HPDE6-E6E7 (cell line): Measurements from ENCODE around the gene TIAM2.
A peak's percentile ranks its signal among the peaks of the same experiment; 100 is the strongest.
"Not testable (repeated sequence)": the region's sequence is repeated elsewhere in the genome, so short reads cannot be mapped to it uniquely, and the experiment has no call there.

Experiments
- DNase-seq: peaks from one replicate; pipeline ENCODE4 v3.0.0; 2011; ENCODE audit warnings: missing footprints; ENCODE audit errors: extremely low spot score

The TIAM2 gene

DNA sequence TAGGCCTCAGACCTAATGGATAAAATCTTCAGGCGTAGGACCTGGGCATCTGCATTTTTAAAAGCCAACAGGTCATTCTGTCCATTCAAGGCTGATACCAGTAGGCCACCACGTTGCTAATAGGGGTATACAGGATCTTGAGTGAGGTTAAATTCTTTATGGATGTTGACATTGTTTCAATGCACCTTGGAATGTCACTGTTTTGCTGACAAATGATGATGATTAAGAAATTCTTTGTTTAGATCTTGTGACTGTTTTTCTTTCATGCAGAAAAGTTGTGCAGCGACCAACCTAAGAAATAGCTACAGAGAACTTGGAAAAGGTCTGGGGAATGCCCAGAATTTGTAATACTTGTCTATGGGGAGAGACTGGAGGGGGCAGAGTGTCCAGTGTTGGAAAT lies 167.6 kb downstream of the TIAM2 start:
- DNase-seq: no peak

DNA sequence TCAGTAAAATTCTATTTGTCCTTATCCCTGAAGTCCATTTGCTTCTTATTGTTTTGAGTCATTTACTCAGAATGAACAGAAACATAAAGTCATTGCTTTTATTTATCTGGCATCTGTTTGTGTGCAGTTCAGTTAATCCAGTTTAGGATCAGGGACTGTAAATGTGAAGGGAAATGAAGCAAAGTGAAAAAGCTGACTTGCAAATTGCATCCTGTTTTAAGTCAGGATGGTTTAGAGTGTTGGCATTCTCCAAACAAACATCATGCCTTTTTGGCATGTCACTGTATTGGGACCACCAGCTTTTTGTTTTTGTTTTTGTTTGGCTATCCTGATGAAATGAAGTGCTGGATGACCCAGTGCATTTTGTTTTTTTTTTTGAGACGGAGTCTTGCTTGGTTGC lies 168.5 kb downstream of the TIAM2 start:
- no peak for DNase-seq

DNA sequence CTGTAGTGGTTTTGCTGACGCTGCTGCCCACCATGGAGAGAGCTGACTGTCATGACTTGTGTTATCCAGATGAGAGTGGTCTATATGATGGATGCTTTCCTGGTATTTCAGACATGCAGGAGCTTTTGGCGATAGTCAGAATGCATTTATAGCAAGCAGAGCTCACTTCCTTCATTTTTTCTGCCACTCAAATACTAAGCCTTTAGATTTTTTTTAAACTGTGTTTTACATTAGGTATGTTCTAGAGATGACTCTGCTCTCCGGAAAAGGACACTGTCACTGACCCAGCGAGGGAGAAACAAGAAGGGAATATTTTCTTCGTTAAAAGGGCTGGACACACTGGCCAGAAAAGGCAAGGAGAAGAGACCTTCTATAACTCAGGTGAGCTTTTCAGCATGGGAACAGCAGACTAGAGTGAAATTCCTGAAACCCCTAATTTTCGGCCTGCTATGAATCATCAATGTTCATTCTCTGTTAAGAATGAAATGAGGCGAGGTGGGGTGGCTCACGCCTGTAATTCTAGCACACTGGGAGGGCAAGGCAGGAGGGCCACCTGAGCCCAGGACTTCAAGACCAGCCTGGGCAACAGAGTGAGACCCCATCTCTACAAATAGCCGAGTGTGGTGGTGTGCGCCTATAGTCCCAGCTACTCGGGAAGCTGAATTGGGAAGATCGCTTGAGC lies 170.1 kb downstream of the TIAM2 start:
- DNase-seq: no peak

DNA sequence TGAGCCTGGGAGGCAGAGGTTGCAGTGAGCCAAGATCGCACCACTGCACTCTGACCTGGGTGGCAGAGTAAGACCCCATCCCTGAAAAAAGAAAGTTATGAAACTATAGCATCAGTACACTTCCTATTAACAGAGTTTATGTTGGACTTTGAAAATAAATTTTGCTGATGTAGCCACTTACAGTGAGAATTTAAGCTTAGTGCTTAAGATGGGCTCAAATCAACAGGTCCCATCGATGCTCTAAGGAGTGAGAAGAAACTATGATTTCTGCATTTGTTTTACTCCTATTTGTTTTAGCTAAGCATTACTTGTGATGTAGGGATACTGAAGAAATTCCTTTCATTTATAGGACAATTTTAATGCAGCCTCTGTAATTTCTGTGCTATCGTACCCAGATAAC lies 175.4 kb downstream of the TIAM2 start:
- DNase-seq: no peak

DNA sequence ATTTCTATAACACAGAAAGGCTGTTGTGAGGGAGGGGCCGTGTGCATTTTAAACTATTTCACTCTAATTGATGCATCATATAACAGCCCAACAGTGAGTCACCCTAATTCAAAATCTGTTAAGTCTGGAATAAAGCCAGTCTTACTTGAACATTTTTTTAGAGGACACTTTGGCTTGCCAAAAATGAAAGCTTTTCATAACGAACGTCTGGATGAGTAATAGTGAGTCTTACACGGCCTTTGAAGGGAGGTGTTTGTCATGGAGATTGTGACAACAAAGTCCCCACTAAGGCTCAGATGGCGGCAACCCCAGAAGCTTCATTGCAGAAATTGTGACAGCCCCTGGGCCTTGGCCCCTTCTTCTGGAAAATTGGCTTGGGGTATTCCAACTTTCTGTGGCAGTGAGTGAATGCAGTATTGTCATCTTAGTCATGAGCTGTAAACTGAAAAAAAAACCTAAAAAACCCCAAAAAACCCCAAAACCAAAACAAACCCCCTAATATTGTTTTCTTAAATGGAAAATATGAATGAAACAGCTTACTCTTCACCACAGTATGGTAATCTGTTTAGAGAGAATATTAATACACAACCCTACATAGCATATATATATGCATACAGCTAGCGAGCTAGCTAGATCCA lies 176.1 kb downstream of the TIAM2 start:
- DNase-seq: peak; percentile 52

DNA sequence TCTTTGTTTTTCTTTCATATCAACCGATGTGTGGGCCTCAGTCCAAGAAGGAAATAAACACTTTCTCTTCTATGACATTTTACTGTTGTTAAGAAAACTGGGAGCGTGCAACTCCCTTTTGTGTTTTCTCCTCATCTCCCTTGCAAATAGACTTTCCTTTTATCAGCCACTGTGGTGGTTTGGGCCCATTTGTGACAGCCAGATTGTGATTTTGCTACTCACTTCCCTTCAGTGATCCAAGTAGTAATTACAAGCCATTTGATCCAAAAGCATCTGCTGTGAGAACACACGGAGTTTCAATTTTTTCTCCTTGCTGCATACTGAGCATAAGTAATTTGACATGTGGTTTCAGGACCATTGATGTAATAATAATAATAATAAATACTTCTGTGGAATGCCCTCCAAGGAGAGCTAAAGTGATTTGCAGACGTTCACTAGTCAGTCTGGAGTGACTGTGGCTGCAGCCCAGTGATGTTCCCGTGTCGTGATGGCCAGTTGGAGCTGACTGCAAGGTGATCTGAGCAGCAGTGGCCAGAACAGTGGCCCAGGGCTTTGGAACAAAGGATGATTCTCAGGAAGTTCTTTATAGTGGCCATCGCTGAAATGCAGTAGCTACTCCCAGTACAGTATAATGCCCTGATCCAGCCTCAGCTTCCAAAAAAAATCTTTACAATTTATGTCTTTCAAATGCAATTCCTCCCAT lies 176.8 kb downstream of the TIAM2 start:
- DNase-seq: no peak

DNA sequence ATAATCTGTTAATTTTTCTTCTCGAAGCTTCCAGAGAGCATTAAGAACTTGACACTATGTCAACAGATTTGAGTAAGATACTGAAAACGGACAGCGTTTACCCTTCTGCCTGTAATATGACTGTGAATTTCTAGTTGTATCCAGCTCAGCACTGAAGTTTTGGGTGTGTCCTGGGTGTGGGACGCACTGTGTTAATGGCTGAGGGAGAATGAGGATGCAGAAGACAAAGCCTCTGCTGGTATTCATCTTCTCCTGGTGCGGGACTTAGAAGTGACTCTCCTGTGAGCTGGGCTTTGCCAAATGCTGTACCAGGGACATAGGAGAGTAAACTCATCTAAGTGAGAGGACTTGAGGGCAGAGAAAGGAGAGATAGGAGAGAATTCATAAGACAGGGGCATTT lies 178.4 kb downstream of the TIAM2 start:
- DNase-seq: no peak

DNA sequence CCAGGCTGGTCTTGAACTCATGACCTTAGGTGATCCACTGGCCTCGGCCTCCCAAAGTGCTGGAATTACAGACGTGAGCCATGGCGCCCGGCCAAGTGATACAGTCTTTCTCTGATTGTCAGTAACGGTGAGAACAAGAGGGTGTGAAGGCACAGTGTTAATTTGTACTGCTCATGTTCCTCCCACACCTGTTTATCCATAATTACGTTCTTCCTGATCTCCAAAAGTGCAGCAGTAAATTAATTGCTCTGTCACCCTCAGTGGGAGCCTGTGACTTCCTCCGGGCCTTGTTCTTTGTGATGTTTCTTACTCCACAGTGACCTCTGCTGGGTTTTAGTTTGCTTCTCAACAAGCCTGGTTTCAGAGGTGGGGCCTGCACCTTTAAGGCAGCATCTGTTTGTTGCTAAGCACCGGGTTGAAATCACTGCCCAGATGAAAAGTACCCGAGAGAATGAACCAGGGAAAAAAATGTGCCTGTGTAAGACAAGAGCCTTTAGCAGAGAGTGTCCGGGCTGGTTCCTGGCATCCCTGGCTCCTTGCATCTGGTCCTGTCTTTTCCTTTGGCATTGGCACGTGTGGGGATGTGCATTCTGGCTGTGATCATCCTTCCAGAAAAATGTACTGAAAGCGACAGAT lies 179.6 kb downstream of the TIAM2 start:
- DNase-seq: peak; percentile 65

DNA sequence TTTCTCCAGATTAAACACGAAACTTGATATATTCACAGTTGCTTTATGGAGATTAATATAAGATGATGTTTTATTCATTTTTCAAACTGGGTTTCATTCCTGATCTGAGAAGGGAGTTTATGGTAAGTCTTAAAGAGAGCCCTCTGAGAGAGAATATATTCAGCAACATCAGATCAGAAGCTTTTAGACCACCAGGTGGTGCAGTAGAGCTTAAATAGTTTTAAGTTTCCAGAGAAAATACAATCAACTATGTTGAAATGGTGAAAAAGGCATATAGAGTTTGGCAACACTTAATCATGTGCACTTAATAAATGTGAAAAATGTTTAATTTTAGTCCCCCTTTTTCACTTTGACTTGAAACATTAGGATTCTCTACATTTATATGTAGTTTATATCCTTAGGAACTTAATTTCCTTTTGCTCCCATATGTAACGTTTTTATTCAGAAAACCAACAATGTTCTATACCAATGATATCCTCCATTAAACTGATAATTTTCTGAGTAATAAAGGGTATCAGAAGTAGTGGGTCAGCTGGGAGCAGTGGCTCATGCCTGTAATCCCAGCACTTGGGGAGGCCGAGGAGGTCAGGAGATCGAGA lies 182.3 kb downstream of the TIAM2 start:
- no peak for DNase-seq

DNA sequence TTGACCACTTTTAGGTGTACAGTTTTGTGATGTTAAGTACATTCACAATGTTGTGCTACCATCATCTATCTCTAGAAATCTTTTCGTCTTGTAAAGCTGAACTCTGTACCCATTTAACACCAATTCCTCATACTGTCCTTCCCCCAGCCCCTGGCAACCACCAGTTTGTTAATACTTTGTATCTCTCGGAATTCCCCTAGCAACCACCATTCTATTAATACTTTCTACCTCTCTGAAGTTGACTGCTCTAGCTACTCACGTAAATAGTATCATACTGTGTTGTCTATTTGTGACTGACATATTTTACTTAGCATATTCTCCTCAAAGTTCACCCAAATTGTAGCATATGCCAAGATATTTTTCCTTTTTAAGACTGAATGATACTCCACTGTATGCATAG lies 186.4 kb downstream of the TIAM2 start:
- DNase-seq: no peak

DNA sequence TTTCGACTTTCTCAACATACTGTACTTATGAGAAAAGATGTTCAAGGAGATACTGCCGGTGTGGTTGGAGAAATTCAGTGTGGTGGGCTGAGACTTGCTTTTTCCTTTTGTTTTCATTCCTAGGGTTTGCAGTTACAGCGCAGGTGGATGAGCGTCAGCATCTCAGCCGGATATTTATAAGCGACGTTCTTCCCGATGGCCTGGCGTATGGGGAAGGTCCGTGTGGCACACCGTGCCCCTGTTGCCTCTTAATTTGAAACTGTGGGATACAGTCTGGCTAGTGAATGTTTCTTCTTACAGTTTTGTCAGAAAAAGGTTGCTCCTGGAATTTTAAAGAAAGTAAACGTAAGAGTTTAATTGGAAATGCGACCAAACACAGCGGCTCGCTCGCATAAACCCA lies 187.0 kb downstream of the TIAM2 start:
- no peak for DNase-seq

DNA sequence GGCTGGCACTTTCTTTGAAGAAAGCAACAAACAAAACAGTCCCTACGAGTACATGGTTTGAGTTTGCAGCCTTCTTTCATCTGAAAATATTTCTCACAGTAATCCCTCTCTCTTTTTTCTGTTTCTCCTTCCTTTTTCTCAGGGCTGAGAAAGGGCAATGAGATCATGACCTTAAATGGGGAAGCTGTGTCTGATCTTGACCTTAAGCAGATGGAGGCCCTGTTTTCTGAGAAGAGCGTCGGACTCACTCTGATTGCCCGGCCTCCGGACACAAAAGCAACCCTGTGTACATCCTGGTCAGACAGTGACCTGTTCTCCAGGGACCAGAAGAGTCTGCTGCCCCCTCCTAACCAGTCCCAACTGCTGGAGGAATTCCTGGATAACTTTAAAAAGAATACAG lies 188.0 kb downstream of the TIAM2 start:
- DNase-seq: no peak

DNA sequence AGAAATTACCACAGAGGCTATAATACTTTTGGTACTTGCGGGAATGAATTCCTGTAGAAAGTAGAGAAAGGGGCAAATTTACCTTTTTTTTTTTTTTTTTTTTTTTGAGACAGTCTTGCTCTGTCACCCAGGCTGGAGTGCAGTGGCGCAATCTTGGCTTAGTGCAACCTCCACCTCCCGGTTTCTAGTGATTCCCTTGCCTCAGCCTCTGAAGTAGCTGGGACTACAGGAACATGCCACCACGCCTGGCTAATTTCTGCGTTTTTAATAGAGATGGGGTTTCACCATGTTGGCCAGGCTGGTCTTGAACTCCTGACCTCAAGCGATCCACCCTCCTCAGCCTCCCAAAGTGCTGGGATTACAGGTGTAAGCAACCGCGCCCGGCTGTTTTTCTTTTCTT lies 189.9 kb downstream of the TIAM2 start:
- not testable (repeated sequence) for DNase-seq

DNA sequence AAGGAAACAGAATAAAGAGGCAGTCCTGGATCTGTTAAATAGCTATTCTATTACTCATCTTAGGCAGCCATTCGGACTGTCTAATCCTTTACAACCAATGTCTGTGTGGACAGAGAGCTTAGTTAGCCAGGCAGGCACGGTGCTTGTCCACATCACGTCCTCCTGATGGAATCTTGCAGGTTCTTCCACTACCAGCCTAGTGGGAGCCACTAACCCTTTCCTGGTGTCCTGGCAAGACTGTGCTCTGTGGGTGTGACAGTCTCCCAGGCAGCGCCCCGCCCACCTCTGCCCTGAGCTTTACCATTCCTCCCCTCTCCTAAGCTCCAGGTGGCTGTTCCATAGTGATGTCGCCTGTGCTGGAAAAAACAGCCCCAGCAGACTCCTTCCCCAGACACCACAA lies 190.4 kb downstream of the TIAM2 start:
- peak; percentile 43 for DNase-seq

DNA sequence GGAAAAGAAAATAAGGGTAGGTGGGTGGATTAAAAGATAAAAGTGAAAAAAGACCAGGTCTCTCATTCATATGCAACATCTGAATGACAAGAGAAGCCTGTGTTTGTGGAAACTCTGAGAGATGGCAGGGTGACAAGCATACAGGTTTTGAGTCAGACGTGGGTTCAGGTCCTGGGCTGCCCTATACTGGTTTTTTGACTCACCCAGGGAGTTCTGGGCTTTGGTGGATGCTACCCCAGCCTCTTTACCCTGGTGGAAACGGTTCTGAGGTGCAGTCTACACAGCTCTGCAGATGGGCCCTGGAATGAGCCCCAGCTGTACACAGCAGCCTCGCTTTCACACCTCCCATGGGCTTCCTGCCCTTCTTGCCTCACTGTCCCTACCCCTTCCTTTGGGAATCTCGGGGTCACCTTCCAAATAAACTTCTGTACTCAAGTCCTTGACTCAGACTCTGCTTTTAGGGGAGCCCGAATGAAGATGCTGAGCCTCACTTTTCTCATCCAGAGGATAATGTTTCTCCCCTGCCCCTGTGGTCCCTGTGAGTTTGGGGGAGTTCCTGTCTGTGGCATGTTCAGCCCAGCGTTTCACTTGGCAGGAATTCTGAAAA lies 191.0 kb downstream of the TIAM2 start:
- no peak for DNase-seq

DNA sequence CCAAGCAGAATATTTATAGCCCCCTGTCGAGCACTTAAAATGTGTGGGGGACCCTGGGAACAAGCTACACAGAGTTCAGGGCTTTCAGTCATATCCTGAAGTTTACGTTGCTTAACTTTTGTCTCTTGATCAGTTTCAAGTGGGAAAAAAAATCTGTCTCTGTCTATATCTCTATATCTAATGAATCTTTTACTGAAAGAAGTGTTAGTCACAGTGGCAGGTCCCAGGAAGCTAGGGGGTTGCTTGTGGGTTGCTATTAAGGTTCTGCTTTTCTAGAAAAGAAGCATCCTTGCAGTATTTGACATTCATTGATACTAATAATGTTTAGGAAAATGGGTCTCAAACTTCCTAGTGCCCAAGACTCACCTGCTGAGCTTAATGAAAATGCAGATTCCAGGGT lies 192.0 kb downstream of the TIAM2 start:
- DNase-seq: no peak

DNA sequence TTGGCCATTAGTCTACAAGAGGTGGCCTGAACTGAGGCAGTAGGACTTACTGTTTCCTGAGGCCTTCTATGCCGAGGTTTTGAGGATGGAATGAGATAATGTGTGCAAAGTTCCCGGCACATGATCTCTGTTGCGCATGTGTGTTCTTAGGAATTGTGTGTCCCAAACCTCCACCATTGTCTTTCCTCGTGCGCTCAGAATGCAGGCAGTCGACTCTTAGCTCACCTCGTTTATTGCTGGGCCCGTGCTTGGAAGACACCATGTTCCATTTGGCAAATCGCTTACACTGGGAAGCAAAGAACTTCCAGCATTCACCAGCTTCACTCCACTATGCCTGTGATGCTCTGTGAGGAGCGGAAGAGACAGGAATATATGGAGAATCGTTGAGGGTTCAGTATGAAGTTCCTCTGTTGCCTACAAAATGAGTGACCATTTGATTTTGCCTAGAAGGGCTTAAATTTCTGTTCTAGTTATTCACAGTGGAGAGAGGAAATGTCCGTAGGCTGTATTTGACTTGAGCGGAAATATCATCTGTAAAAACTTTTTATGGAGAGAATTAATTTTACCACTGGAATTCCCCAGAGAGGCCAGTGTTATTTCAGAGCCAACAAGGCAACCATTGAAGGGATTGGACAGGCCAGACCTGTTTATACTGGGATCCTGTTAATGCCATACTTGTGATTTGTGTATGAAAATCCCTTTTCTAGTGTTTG lies 193.0 kb downstream of the TIAM2 start:
- DNase-seq: no peak

DNA sequence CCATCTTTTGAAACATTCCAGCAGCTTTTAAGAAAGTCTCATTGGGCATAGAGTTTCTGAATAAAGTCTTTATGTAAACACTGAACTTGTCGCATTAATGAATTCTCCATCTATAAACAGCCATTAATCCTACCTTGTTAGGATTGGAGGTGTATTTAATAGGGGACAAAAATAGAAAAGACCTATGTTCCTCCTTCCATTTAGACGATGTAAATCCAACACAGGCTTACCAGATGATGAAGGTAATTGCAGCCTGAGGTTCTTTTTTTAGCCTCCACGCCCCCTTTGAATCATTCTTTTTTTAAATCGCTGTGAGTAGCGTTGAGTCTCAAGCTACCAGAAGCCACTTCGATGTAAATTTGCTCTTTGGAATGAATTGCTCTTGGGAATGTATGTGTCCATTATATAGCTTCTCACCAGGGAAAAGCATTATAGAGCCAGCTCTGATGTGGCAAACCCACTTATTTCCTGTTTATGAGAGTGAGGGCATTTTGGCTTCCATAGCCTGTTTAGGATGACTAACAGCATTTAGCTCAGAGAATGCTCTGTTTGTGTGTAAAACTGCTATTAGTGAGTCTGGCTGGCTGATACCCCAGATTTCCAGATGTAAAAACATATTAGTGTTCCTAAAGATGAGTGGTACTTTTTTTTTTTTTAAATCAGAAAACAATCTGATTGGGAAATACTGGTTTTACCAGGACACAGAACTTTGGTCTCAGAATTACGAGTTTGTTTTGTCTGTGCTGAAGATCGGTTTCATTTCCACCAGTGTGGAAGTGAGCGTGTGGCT lies 193.8 kb downstream of the TIAM2 start:
- no peak for DNase-seq

DNA sequence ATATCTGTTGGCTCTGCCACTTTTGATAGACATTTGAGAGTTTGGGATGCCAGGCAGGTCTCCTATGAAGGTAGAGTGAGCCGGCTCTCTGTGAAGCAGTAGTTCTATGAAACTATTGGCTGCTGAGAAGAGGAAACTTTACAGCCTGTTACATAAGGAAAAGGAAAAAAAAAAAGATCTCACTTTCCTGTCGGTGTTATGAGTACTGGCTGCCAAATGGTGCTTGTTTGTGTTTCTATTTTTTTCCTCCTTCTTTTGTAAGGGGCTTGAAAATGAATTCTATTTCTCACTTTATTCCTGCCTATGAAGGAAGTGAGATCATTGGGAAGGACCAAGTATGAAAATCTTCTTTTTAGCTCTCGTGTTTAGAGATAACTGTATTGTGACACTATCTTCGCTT lies 195.6 kb downstream of the TIAM2 start:
- DNase-seq: no peak

DNA sequence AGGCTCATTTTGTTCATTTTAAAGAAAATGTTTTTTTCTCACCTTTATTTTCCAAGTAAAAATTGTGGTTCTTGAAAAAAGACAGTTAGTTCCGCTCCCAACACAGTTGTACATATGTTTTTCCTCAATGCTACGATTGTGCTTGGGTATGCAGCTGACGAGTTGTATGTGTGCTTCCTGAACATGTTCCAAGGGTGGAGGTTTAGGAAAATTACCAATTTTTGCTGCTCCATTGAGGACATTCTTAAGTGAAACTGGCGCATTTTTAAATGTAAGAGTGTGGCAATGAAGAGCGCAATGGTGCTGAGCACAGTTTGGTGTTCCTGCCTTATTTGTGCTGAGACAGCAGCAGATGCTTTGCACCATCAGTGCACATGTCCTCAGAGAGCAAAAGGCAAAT lies 198.4 kb downstream of the TIAM2 start:
- no peak for DNase-seq
